A673 (cell line): ENCODE results near the gene RTBDN. TPM values are rescaled to one million over a fixed set of nuclear protein-coding genes. Genes with fewer than 3 reads are reported as not detected.

ENCODE experiments used
- BruUV-seq: library from RNA; stranded (reverse); fragments of 400-500 nt; replicated peaks from 2 replicates; lab custom pipeline; 2021; lab: Mats Ljungman, UMichigan
- CTCF ChIA-PET: fragments of 300-600 bp; sonication (Branson Sonifier 250); formaldehyde crosslinking; loops from one replicate; lab custom pipeline; 2022; ENCODE audit warnings: antibody characterized with exemption; lab: Charles Lee
- POLR2A ChIA-PET: fragments of 300-600 bp; sonication (Branson Sonifier 250); formaldehyde crosslinking; loops from one replicate; lab custom pipeline; 2022; ENCODE audit warnings: antibody characterized with exemption; ENCODE audit not compliant: low non-redundant PET; lab: Charles Lee
- DNase-seq: peaks from one replicate; pipeline ENCODE4 v3.0.0-alpha.2; 2015; ENCODE audit warnings: low spot score
- H3K27ac ChIP-seq: fragments of 200-600 bp; sonication (generic); 2 replicates; pipeline ENCODE4 v1.5.1; 2016; ENCODE audit warnings: mixed run types, low read depth, mild to moderate bottlenecking, mixed read lengths, antibody characterized with exemption, low read length; ENCODE audit not compliant: poor library complexity, severe bottlenecking
- H3K27me3 ChIP-seq: fragments of 200-600 bp; sonication (generic); replicated peaks from 2 replicates; pipeline ENCODE4 v1.6.1; 2017; ENCODE audit warnings: mixed run types, low read depth, mild to moderate bottlenecking, mixed read lengths, antibody characterized with exemption, low read length; ENCODE audit not compliant: insufficient read depth, poor library complexity
- H3K36me3 ChIP-seq: fragments of 200-600 bp; sonication (generic); 2 replicates; pipeline ENCODE4 v1.6.1; 2016; ENCODE audit warnings: mixed run types, mild to moderate bottlenecking, mixed read lengths, antibody characterized with exemption, low read length; ENCODE audit not compliant: insufficient read depth, poor library complexity, severe bottlenecking
- H3K4me1 ChIP-seq: fragments of 200-600 bp; sonication (generic); 2 replicates; pipeline ENCODE4 v1.6.1; 2017; ENCODE audit warnings: mixed run types, mild to moderate bottlenecking, mixed read lengths, antibody characterized with exemption, low read length; ENCODE audit not compliant: insufficient read depth, poor library complexity, severe bottlenecking
- H3K4me3 ChIP-seq: fragments of 200-600 bp; sonication (generic); 2 replicates; pipeline ENCODE4 v1.5.1; 2016; ENCODE audit warnings: low read depth, mixed run types, mild to moderate bottlenecking, mixed read lengths, low read length; ENCODE audit not compliant: poor library complexity, severe bottlenecking
- H3K9me3 ChIP-seq: fragments of 200-600 bp; sonication (generic); 2 replicates; pipeline ENCODE4 v1.6.1; 2016; ENCODE audit warnings: mixed run types, low read depth, mild to moderate bottlenecking, mixed read lengths, antibody characterized with exemption, low read length; ENCODE audit not compliant: poor library complexity, severe bottlenecking
- CTCF ChIP-seq: fragments of 300-800, 200-600 bp; sonication (generic); conservative IDR thresholded peaks from 2 replicates; pipeline ENCODE4 v1.5.1; 2017; ENCODE audit warnings: low read depth, mild to moderate bottlenecking, antibody characterized with exemption, low read length, moderate library complexity, mixed read lengths
- EZH2 ChIP-seq: fragments of 200-600 bp; sonication (generic); IDR thresholded peaks from 2 replicates; pipeline ENCODE4 v1.6.1; 2017; ENCODE audit warnings: borderline replicate concordance, low read depth, mild to moderate bottlenecking, mixed read lengths, antibody characterized with exemption, low read length; ENCODE audit not compliant: poor library complexity, severe bottlenecking
- intact Hi-C: fragments of 100-400 bp; cut with micrococcal nuclease; formaldehyde crosslinking; loops from one replicate; pipeline ENCODE4 v1.10.0; 2022; ENCODE audit not compliant: unreplicated experiment
- total RNA-seq: library from RNA; stranded (reverse); gene quantifications from 2 replicates; pipeline ENCODE4 v1.2.3, GENCODE V29; 2021

Gene RTBDN
- total RNA-seq, 1 experiment from 2014 or later: not detected

GRCh38 chr19:12797141-12797587 is 37.2 kb downstream of the RTBDN start:
- POLR2A ChIA-PET: no interaction called here
- BruUV-seq: no TSS peak
- intact Hi-C loops: loop anchor here (2.0 kb wide), 1 partner anchor 30 kb away; no protein-coding TSS in a partner anchor

GRCh38 chr19:12796146-12797071 is 38.0 kb downstream of the RTBDN start:
- peak; percentile 94 for TF ChIP-seq CTCF
- TF ChIP-seq EZH2: no peak
- ChIA-PET CTCF (interaction anchor here (0.6 to 3.4 kb wide), 6 partner anchors 9 to 185 kb away, joined by 3 to 34 read pairs (median 4); partner anchors contain the start of genes ZNF490 and ZNF791), POLR2A (no interaction called here)
- Histone ChIP-seq H3K27ac (no peak overlapping the region), H3K27me3 (no peaks in the 10 kb centered on the region), H3K4me1 (peaks cover 23% of the 10 kb centered on the region), H3K9me3 (no peaks in the 10 kb centered on the region), H3K36me3 (peaks cover 20% of the 10 kb centered on the region), H3K4me3 (no peak overlapping the region)
- peak; percentile 91 for DNase-seq
- intact Hi-C loops: loop anchor here (1.0 to 2.0 kb wide), 2 partner anchors 19 to 30 kb away; no protein-coding TSS in a partner anchor
- BruUV-seq: no TSS peak

More at GRCh38 chr19:12797141-12797587, 37.2 kb downstream of the RTBDN start:
- TF ChIP-seq EZH2 (no peak), CTCF (no peak)
- CTCF ChIA-PET: interaction anchor here (0.6 to 3.4 kb wide), 4 partner anchors 15 to 94 kb away, joined by 3 to 34 read pairs (median 6); partner anchors contain the start of gene GCDH
- Histone ChIP-seq H3K27me3 (no peaks in the 10 kb centered on the region), H3K9me3 (no peaks in the 10 kb centered on the region), H3K27ac (no peak overlapping the region), H3K4me1 (peaks cover 23% of the 10 kb centered on the region), H3K36me3 (peaks cover 20% of the 10 kb centered on the region), H3K4me3 (no peak overlapping the region)
- no peak for DNase-seq

GRCh38 chr19:12794971-12795381 is 39.4 kb downstream of the RTBDN start:
- Histone ChIP-seq H3K4me3 (no peak overlapping the region), H3K27ac (peak overlapping the region; percentile 98), H3K27me3 (no peaks in the 10 kb centered on the region), H3K36me3 (peaks cover 18% of the 10 kb centered on the region), H3K4me1 (peaks cover 27% of the 10 kb centered on the region), H3K9me3 (no peaks in the 10 kb centered on the region)
- no TSS peak for BruUV-seq
- ChIA-PET POLR2A (interaction anchor here (0.6 to 1.0 kb wide), 2 partner anchors 29 kb away, joined by 4 to 6 read pairs; no protein-coding TSS in a partner anchor), CTCF (interaction anchor here (0.6 to 3.4 kb wide), 3 partner anchors 19 to 34 kb away, joined by 3 to 34 read pairs (median 5); no protein-coding TSS in a partner anchor)
- intact Hi-C loops: loop anchor here (5.0 kb wide), 1 partner anchor 113 kb away; the partner anchor contains the start of gene DHPS
- DNase-seq: no peak
- no peak for TF ChIP-seq CTCF
- TF ChIP-seq EZH2: no peak
